ENCODE data around the gene TTC12. TPM values are rescaled to one million over a fixed set of nuclear protein-coding genes. Genes with fewer than 3 reads are reported as not detected.

Gene TTC12
- total and polyA plus RNA-seq, 10 of the 15 experiments (the other 5 are each of a cell fraction or from before 2014, with no cell fraction given), result 3.7 to 14.0 (median 8.1) TPM

- RAD21 ChIA-PET (ENCODE audit: unreplicated experiment), result no interaction called here
Observed at GRCh38 chr11:113308601-113309000, 5.8 kb upstream of the TTC12 start.

GRCh38 chr11:113311536-113311935, 2.8 kb upstream of the TTC12 start:
- H2AFZ ChIP-seq (ENCODE audit: control insufficient read depth, low read depth, low read length), result no peak overlapping the region
- H3K9me3 ChIP-seq (replicated peaks; ENCODE audit: control insufficient read depth, insufficient read depth, low read length), result no peaks in the 10 kb centered on the region
- peaks cover 10% of the 10 kb centered on the region for H3K4me1 ChIP-seq (ENCODE audit: control insufficient read depth, insufficient read depth, low read length)
- H3K4me2 ChIP-seq (ENCODE audit: control insufficient read depth, insufficient read depth), result no peak overlapping the region
- intact Hi-C loops (cut with micrococcal nuclease; ENCODE audit: unreplicated experiment) (no loop called here), in situ Hi-C loops (cut with MboI) (loop anchor here (5.0 to 10.0 kb wide), 2 partner anchors 221 to 463 kb away; partner anchors contain the start of genes CLDN25 and ZW10)
- no peak for FAIRE-seq
- no peaks in the 10 kb centered on the region for H4K20me1 ChIP-seq (ENCODE audit: control insufficient read depth, insufficient read depth)
- H3K4me3 ChIP-seq, result no peak overlapping the region
- DNase-seq (ENCODE audit: low read depth, low spot score), result no peak
- ChIA-PET POLR2A (no interaction called here), SMC1A (ENCODE audit: uncharacterized antibody, unreplicated experiment) (no interaction called here), CTCF (no interaction called here), RAD21 (ENCODE audit: unreplicated experiment) (no interaction called here)
- 87% methylated on average over 1 of the region's 1 CpG for WGBS (ENCODE audit: insufficient coverage, insufficient replicate concordance, low lambda C conversion rate, missing lambda C conversion rate)
- no peaks in the 10 kb centered on the region; a peak in 1 of 4 replicates for H3K27me3 ChIP-seq (replicated peaks in 1 of 2; ENCODE audit: control insufficient read depth in 2 of 2, insufficient read depth in 2 of 2, low read length in 1 of 2)
- H3K9ac ChIP-seq (ENCODE audit: control insufficient read depth, insufficient read depth, low read length), result no peak overlapping the region
- no TSS peak for BruUV-seq (replicated peaks)
- peaks cover 2% of the 10 kb centered on the region for H3K79me2 ChIP-seq (ENCODE audit: control insufficient read depth, insufficient read depth, low read length)
- H3K27ac ChIP-seq (ENCODE audit: control insufficient read depth, insufficient read depth), result no peak overlapping the region
- no peak for ATAC-seq
- no peaks in the 10 kb centered on the region for H3K36me3 ChIP-seq (ENCODE audit: control insufficient read depth in 2 of 2, insufficient read depth in 2 of 2, low read length in 1 of 2)
- no peak for TF ChIP-seq ZNF24 (IDR thresholded peaks at IDR 0.05)
- TF ChIP-seq KAT2A (conservative IDR thresholded peaks at IDR 0.05; ENCODE audit: control insufficient read depth, low read depth, low read length), result no peak
- TF ChIP-seq ELK1 (IDR thresholded peaks at IDR 0.05; ENCODE audit: low read depth, low read length), result no peak
- TF ChIP-seq CEBPZ (IDR thresholded peaks at IDR 0.05; ENCODE audit: low read depth, low read length), result no peak
- TF ChIP-seq FOXK2 (IDR thresholded peaks at IDR 0.05), result no peak
- no peak for TF ChIP-seq CBX3 (IDR thresholded peaks at IDR 0.05; ENCODE audit: borderline replicate concordance, low read depth)
- no peak for TF ChIP-seq NBN (IDR thresholded peaks at IDR 0.05)

More at GRCh38 chr11:113308601-113309000, 5.8 kb upstream of the TTC12 start:
- DNase-seq (ENCODE audit: low read depth, low spot score) (no peak), FAIRE-seq (no peak), ATAC-seq (no peak)
- H3K4me1 ChIP-seq (ENCODE audit: control insufficient read depth, insufficient read depth, low read length), result peaks cover under 1% of the 10 kb centered on the region; the same call in 1 of the 2 replicates
- H3K79me2 ChIP-seq (ENCODE audit: control insufficient read depth, insufficient read depth, low read length), result no peaks in the 10 kb centered on the region
- intact Hi-C loops (cut with micrococcal nuclease; ENCODE audit: unreplicated experiment) (loop anchor here (5.0 kb wide), 2 partner anchors 424 to 954 kb away; no protein-coding TSS in a partner anchor), in situ Hi-C loops (cut with MboI) (loop anchor here (10.0 kb wide), 1 partner anchor 956 kb away; no protein-coding TSS in a partner anchor)
- ChIA-PET POLR2A (no interaction called here), CTCF (no interaction called here), SMC1A (ENCODE audit: uncharacterized antibody, unreplicated experiment) (interaction anchor here (0.7 kb wide), 1 partner anchor 223 kb away, joined by 3 read pairs; no protein-coding TSS in a partner anchor)
- BruUV-seq (replicated peaks), result no TSS peak
- no peak overlapping the region for H2AFZ ChIP-seq (ENCODE audit: control insufficient read depth, low read depth, low read length)
- H3K9me3 ChIP-seq (replicated peaks; ENCODE audit: control insufficient read depth, insufficient read depth, low read length), result no peaks in the 10 kb centered on the region
- H3K27me3 ChIP-seq (replicated peaks in 1 of 2; ENCODE audit: control insufficient read depth in 2 of 2, insufficient read depth in 2 of 2, low read length in 1 of 2), result no peaks in the 10 kb centered on the region; a peak in 1 of 4 replicates
- no peak overlapping the region for H3K4me2 ChIP-seq (ENCODE audit: control insufficient read depth, insufficient read depth)
- no peaks in the 10 kb centered on the region for H3K36me3 ChIP-seq (ENCODE audit: control insufficient read depth in 2 of 2, insufficient read depth in 2 of 2, low read length in 1 of 2)
- no peaks in the 10 kb centered on the region for H4K20me1 ChIP-seq (ENCODE audit: control insufficient read depth, insufficient read depth)
- H3K27ac ChIP-seq (ENCODE audit: control insufficient read depth, insufficient read depth), result no peak overlapping the region
- H3K9ac ChIP-seq (ENCODE audit: control insufficient read depth, insufficient read depth, low read length), result no peak overlapping the region
- TF ChIP-seq MTA2 (IDR thresholded peaks at IDR 0.05; ENCODE audit: low read depth), result no peak
- TF ChIP-seq ZBTB33 (IDR thresholded peaks at IDR 0.05), result no peak
- no peak for TF ChIP-seq JUNB (IDR thresholded peaks at IDR 0.05)
- TF ChIP-seq HDAC2 (IDR thresholded peaks at IDR 0.05), result no peak
- no peak overlapping the region for H3K4me3 ChIP-seq
- 16% methylated on average over 2 of the region's 2 CpGs for whole genome bisulfite sequencing (ENCODE audit: insufficient coverage, insufficient replicate concordance, low lambda C conversion rate, missing lambda C conversion rate)
